Peyer's patch (tissue), 4 donors: ENCODE measurements around the gene ME1.

ENCODE experiments used
- CTCF ChIP-seq, 6 experiments: fragments of 450-650 bp in 4 of 6; fragments of 200-600 bp in 2 of 6; sonication (generic) in 1 of 6; IDR thresholded peaks; one replicate each; pipeline ENCODE4 v1.5.1; 2017 to 2019; ENCODE audit warnings: antibody characterized with exemption in 6 of 6, mild to moderate bottlenecking in 3 of 6, moderate library complexity in 1 of 6
- POLR2A ChIP-seq, 2 donors: fragments of 450-650 bp; IDR thresholded peaks; one replicate each; pipeline ENCODE4 v1.5.1; 2017; ENCODE audit warnings: antibody characterized with exemption in 2 of 2, mild to moderate bottlenecking in 2 of 2, moderate library complexity in 2 of 2

GRCh38 chr6:83169511-83169910 is 261.3 kb downstream of the ME1 start:
- TF ChIP-seq CTCF (IDR thresholded peaks at IDR 0.05) (no peak), POLR2A (IDR thresholded peaks at IDR 0.05) (no peak)
